SU-DHL-6 (cell line): ENCODE results near the gene SCARB1.

Experiments used
- H2AFZ ChIP-seq: fragments of 200-600 bp; sonication (generic); 2 replicates; pipeline ENCODE4 v1.6.1; 2014; ENCODE audit warnings: low read depth, mild to moderate bottlenecking, moderate library complexity, mixed read lengths, antibody characterized with exemption, low read length; ENCODE audit not compliant: severe bottlenecking
- H3F3A ChIP-seq: fragments of 200-600 bp; shearing (Covaris generic); 2 replicates; pipeline ENCODE4 v1.6.0; 2016; ENCODE audit warnings: antibody characterized with exemption, mild to moderate bottlenecking; ENCODE audit not compliant: insufficient read depth
- H3K27ac ChIP-seq: fragments of 200-600 bp; sonication (generic); 2 replicates; pipeline ENCODE4 v1.5.1; 2016; ENCODE audit warnings: low read depth, mild to moderate bottlenecking, low read length, moderate library complexity, mixed read lengths
- H3K27me3 ChIP-seq: fragments of 200-600 bp; sonication (generic), shearing (Covaris generic); 2 replicates; pipeline ENCODE4 v1.6.0; 2014; ENCODE audit warnings: mild to moderate bottlenecking, low read length
- H3K36me3 ChIP-seq: fragments of 200-600 bp; sonication (generic); 2 replicates; pipeline ENCODE4 v1.6.1; 2014; ENCODE audit warnings: mild to moderate bottlenecking, low read length, mixed read lengths
- H3K4me2 ChIP-seq: fragments of 300-600, 200-600 bp; shearing (Covaris generic), sonication (generic); 2 replicates; pipeline ENCODE4 v1.6.0; 2014; ENCODE audit warnings: low read length, low read depth, mild to moderate bottlenecking; ENCODE audit not compliant: poor library complexity, severe bottlenecking
- H3K4me3 ChIP-seq: fragments of 200-600 bp; sonication (generic); 2 replicates; pipeline ENCODE4 v1.5.1; 2014; ENCODE audit warnings: antibody characterized with exemption, low read length, mild to moderate bottlenecking, mixed read lengths; ENCODE audit not compliant: insufficient read depth, poor library complexity, severe bottlenecking
- H3K79me2 ChIP-seq: fragments of 200-600 bp; sonication (generic); 2 replicates; pipeline ENCODE4 v1.6.1; 2014; ENCODE audit warnings: mild to moderate bottlenecking, low read length, moderate library complexity; ENCODE audit not compliant: insufficient read depth
- H3K9ac ChIP-seq: fragments of 200-600 bp; sonication (generic); 2 replicates; pipeline ENCODE4 v1.7.0; 2014; ENCODE audit warnings: mild to moderate bottlenecking, low read length
- H3K9me2 ChIP-seq: fragments of 200-600 bp; sonication (generic); replicated peaks from 2 replicates; pipeline ENCODE4 v1.6.1; 2014; ENCODE audit warnings: low read length; ENCODE audit not compliant: insufficient read depth
- H3K9me3 ChIP-seq: fragments of 200-600 bp; sonication (generic); 2 replicates; pipeline ENCODE4 v1.6.1; 2014; ENCODE audit warnings: low read length, mixed read lengths; ENCODE audit not compliant: insufficient read depth
- H4K20me1 ChIP-seq: fragments of 200-600 bp; sonication (generic); 2 replicates; pipeline ENCODE4 v1.6.1; 2014; ENCODE audit warnings: low read depth, mild to moderate bottlenecking, antibody characterized with exemption, low read length, moderate library complexity, mixed read lengths
- EZH2phosphoT487 ChIP-seq: fragments of 200-600 bp; sonication (generic), shearing (Covaris generic); conservative IDR thresholded peaks from 2 replicates; pipeline ENCODE4 v1.6.1; 2018; ENCODE audit warnings: mild to moderate bottlenecking, antibody characterized with exemption, low read length, moderate library complexity, mixed read lengths
- TF ChIP-seq, protein P1 (sequence below): fragments of 200-600 bp; sonication (generic); IDR thresholded peaks from one replicate; pipeline ENCODE4 v1.5.1; 2017; ENCODE audit warnings: antibody characterized with exemption, mild to moderate bottlenecking, low read length, moderate library complexity; ENCODE audit not compliant: insufficient read depth, poor library complexity, severe bottlenecking

Gene SCARB1

DNA sequence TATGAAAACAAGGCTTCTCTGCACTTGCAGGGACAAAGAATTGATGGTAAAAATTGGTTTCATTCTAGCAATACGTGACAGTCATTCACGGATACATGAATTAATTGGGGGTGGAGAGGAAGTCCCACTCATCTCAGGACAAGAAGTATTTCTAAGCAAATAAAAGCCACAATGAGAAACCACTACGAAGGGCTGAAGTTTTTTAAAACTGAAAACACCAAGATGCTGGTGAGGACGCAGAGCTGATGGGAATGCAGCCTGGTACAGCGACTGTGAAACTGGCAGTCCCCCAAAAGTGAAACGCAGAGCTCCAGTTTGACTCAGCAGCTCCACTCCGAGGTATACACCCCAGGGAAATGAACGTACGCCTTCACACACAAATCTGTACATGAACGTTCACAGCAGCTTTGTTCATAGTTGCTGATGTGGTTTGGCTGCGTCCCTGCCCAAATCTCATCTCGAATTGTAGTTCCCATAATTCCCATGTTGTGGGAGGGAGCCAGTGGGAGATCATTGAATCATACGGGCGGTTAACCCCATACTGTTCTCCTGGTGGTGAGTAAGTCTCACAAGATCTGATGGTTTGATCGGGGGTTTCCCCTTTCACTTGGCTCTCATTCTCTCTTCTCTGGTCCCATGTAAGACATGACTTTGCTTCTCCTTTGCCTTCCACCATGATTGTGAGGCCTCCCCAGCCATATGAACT, 89.0 kb downstream of the SCARB1 start:
- no peaks in the 10 kb centered on the region for H4K20me1 ChIP-seq
- no peaks in the 10 kb centered on the region for H3K9me2 ChIP-seq
- H3K9me3 ChIP-seq, result no peaks in the 10 kb centered on the region
- TF ChIP-seq, protein P1, sequence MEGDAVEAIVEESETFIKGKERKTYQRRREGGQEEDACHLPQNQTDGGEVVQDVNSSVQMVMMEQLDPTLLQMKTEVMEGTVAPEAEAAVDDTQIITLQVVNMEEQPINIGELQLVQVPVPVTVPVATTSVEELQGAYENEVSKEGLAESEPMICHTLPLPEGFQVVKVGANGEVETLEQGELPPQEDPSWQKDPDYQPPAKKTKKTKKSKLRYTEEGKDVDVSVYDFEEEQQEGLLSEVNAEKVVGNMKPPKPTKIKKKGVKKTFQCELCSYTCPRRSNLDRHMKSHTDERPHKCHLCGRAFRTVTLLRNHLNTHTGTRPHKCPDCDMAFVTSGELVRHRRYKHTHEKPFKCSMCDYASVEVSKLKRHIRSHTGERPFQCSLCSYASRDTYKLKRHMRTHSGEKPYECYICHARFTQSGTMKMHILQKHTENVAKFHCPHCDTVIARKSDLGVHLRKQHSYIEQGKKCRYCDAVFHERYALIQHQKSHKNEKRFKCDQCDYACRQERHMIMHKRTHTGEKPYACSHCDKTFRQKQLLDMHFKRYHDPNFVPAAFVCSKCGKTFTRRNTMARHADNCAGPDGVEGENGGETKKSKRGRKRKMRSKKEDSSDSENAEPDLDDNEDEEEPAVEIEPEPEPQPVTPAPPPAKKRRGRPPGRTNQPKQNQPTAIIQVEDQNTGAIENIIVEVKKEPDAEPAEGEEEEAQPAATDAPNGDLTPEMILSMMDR, result no peak
- TF ChIP-seq EZH2phosphoT487, result no peak
- no peak overlapping the region for H3K4me3 ChIP-seq
- H3K36me3 ChIP-seq, result no peaks in the 10 kb centered on the region
- no peak overlapping the region for H2AFZ ChIP-seq
- no peak overlapping the region for H3K27ac ChIP-seq
- peak overlapping the region; percentile 13 for H3K4me2 ChIP-seq
- H3K9ac ChIP-seq, result no peak overlapping the region
- H3F3A ChIP-seq, result no peaks in the 10 kb centered on the region
- H3K79me2 ChIP-seq, result no peaks in the 10 kb centered on the region
- no peaks in the 10 kb centered on the region for H3K27me3 ChIP-seq

DNA sequence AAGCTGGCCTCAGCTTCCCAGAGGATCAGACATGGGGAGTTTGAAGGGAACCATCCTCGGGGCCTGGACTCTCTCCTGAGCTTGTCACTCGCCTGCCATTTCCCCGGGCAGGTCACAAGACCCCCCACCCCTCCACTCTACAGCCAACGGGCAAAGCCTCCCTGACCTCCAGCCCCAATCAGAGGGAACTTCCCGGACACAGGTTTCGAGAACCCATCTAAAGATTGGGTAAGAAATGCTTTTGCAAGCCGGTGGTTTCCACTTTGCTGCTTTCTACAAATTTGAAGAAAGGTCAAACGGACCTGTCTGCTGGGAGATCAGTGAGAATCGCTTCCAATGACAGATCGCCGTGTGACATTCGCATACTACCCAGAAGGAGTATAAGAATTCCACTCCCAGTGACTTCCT, 89.6 kb downstream of the SCARB1 start:
- H3K4me2 ChIP-seq, result peak overlapping the region; percentile 13
- H3K4me3 ChIP-seq, result no peak overlapping the region
- no peaks in the 10 kb centered on the region for H3K36me3 ChIP-seq
- H3K79me2 ChIP-seq, result no peaks in the 10 kb centered on the region
- H4K20me1 ChIP-seq, result no peaks in the 10 kb centered on the region
- no peaks in the 10 kb centered on the region for H3K27me3 ChIP-seq
- TF ChIP-seq, protein P1, result no peak
- no peak for TF ChIP-seq EZH2phosphoT487
- no peak overlapping the region for H3K27ac ChIP-seq
- H2AFZ ChIP-seq, result no peak overlapping the region
- no peaks in the 10 kb centered on the region for H3K9me2 ChIP-seq
- no peaks in the 10 kb centered on the region for H3K9me3 ChIP-seq
- H3K9ac ChIP-seq, result no peak overlapping the region
- H3F3A ChIP-seq, result no peaks in the 10 kb centered on the region

DNA sequence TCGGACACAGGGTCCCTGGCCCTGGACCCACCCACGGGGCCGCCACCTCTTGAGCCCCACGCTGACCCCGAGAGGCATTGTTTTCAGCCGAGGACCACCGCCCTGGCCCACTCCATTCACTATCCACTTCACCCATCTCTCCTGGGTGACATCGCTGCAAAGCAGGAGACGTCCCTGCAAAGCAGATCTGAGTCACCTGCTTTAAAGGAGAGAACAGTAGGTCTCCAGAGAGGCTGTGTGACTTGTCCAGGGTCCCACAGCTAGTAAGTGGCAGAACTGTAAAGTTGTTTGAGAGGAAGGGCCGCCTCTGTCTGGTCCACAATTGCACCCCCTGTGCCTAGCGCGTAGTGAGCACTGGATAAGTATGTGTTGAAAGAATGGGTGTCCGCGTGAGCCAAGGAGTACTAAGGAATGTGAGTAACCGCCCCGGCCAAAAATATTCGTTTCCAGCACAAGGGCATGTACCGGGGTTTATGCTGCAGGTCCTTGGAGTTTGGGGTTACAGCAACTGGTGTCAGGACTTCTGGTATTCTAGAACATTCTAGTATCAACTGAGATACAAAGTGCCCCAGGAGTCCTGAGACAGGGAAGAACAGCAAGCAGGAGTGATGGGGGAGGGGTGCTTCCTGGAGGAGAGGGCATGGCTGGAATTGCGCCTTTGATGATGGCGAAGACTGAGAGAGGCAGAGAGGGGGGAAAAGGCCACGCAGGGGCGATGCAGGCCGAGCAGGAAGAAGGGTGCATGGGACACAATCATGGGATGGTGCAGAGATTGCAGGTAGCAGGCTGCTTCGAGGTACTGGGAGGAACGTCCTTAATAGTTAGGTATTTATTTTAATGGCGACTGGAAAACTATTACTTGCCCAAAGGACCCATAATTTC, 91.1 kb downstream of the SCARB1 start:
- H3K9me3 ChIP-seq, result no peaks in the 10 kb centered on the region
- no peak overlapping the region for H3K4me3 ChIP-seq
- H4K20me1 ChIP-seq, result no peaks in the 10 kb centered on the region
- H3K9ac ChIP-seq, result no peak overlapping the region
- no peaks in the 10 kb centered on the region for H3K27me3 ChIP-seq
- no peaks in the 10 kb centered on the region for H3K9me2 ChIP-seq
- no peak overlapping the region for H3K4me2 ChIP-seq
- H3K79me2 ChIP-seq, result no peaks in the 10 kb centered on the region
- H2AFZ ChIP-seq, result no peak overlapping the region
- H3K27ac ChIP-seq, result no peak overlapping the region
- no peaks in the 10 kb centered on the region for H3F3A ChIP-seq
- TF ChIP-seq EZH2phosphoT487, result no peak
- TF ChIP-seq, protein P1, result no peak
- no peaks in the 10 kb centered on the region for H3K36me3 ChIP-seq
